Activated CD4-positive, alpha-beta memory T cell treated with anti-CD3 and anti-CD28 coated beads for 36 hours (primary cell): ENCODE results near the gene ERLIN1. TPM values are rescaled to one million over a fixed set of nuclear protein-coding genes. Genes with fewer than 3 reads are reported as not detected.

Experiments
- CTCF ChIA-PET: fragments of 350-600 bp; sonication (Branson Sonifier 250); formaldehyde crosslinking; loops from one replicate; lab custom pipeline; 2021; ENCODE audit warnings: antibody characterized with exemption, inconsistent platforms; lab: Charles Lee
- POLR2A ChIA-PET: fragments of 350-600 bp; sonication (Branson Sonifier 250); formaldehyde crosslinking; loops from one replicate; lab custom pipeline; 2021; ENCODE audit warnings: antibody characterized with exemption; lab: Charles Lee
- DNase-seq: peaks from one replicate; pipeline ENCODE4 v3.0.0-alpha.2; 2020
- H3K27ac Mint-ChIP-seq: one replicate; pipeline ENCODE4 v1.8.0; 2021; ENCODE audit warnings: mixed read lengths
- H3K27me3 Mint-ChIP-seq: one replicate; pipeline ENCODE4 v1.8.0; 2021; ENCODE audit warnings: mixed read lengths
- H3K36me3 Mint-ChIP-seq: one replicate; pipeline ENCODE4 v1.8.0; 2021; ENCODE audit warnings: mixed read lengths
- H3K4me1 Mint-ChIP-seq: one replicate; pipeline ENCODE4 v1.8.0; 2021; ENCODE audit warnings: low read depth, mixed read lengths
- H3K4me3 Mint-ChIP-seq: one replicate; pipeline ENCODE4 v1.8.0; 2021; ENCODE audit warnings: mild to moderate bottlenecking, mixed read lengths
- H3K9me3 Mint-ChIP-seq: one replicate; pipeline ENCODE4 v1.8.0; 2021; ENCODE audit warnings: mixed read lengths
- intact Hi-C: fragments of 100-400 bp; cut with micrococcal nuclease; formaldehyde crosslinking; loops from one replicate; pipeline ENCODE4 v1.15.1; 2023
- total RNA-seq, 2 experiments: library from RNA; stranded (reverse); gene quantifications; one replicate each; pipeline ENCODE4 v1.2.3, GENCODE V29; 2021

The ERLIN1 gene
- total RNA-seq, 2 experiments from 2014 or later, result 15.4 to 16.8 TPM

GRCh38 chr10:100148353-100149211 is 37.2 kb downstream of the ERLIN1 start:
- peak overlapping the region; percentile 76 for H3K27ac Mint-ChIP-seq
- DNase-seq, result peak; percentile 78
- H3K36me3 Mint-ChIP-seq, result peaks cover 22% of the 10 kb centered on the region
- H3K27me3 Mint-ChIP-seq, result peaks cover 3% of the 10 kb centered on the region
- CTCF ChIA-PET, result interaction anchor here (0.7 to 1.4 kb wide), 2 partner anchors 8 to 16 kb away, joined by 3 to 4 read pairs; no protein-coding TSS in a partner anchor
- no peaks in the 10 kb centered on the region for H3K9me3 Mint-ChIP-seq
- H3K4me3 Mint-ChIP-seq, result no peak overlapping the region
- POLR2A ChIA-PET, result interaction anchor here (0.7 to 1.8 kb wide), 4 partner anchors 19 to 417 kb away, joined by 3 to 7 read pairs (median 4); partner anchors contain the start of genes COX15 and CUTC
- intact Hi-C loops, result loop anchor here (1.0 to 2.0 kb wide), 8 partner anchors 20 to 528 kb away; partner anchors contain the start of genes BLOC1S2, CHUK, ERLIN1 and SLC25A28
- peaks cover 28% of the 10 kb centered on the region for H3K4me1 Mint-ChIP-seq

- Mint-ChIP-seq H3K4me3 (no peak overlapping the region), H3K9me3 (no peaks in the 10 kb centered on the region), H3K27ac (no peak overlapping the region), H3K36me3 (peaks cover 11% of the 10 kb centered on the region), H3K27me3 (peaks cover 5% of the 10 kb centered on the region), H3K4me1 (peaks cover 22% of the 10 kb centered on the region)
- intact Hi-C loops, result no loop called here
- no peak for DNase-seq
- ChIA-PET CTCF (no interaction called here), POLR2A (interaction anchor here (0.5 to 1.1 kb wide), 2 partner anchors 33 to 51 kb away, joined by 3 read pairs; no protein-coding TSS in a partner anchor)
Observed at GRCh38 chr10:100146875-100147650, 38.8 kb downstream of the ERLIN1 start.

GRCh38 chr10:100146398-100146797 is 39.4 kb downstream of the ERLIN1 start:
- no peak for DNase-seq
- H3K27me3 Mint-ChIP-seq, result peaks cover 7% of the 10 kb centered on the region
- H3K4me1 Mint-ChIP-seq, result peaks cover 22% of the 10 kb centered on the region
- ChIA-PET POLR2A (interaction anchor here (0.5 to 1.1 kb wide), 2 partner anchors 34 to 50 kb away, joined by 3 read pairs; no protein-coding TSS in a partner anchor), CTCF (no interaction called here)
- H3K36me3 Mint-ChIP-seq, result peaks cover 5% of the 10 kb centered on the region
- no peak overlapping the region for H3K4me3 Mint-ChIP-seq
- intact Hi-C loops, result no loop called here
- H3K27ac Mint-ChIP-seq, result no peak overlapping the region
- H3K9me3 Mint-ChIP-seq, result no peaks in the 10 kb centered on the region

GRCh38 chr10:100143756-100144155 is 42.1 kb downstream of the ERLIN1 start:
- ChIA-PET CTCF (no interaction called here), POLR2A (no interaction called here)
- Mint-ChIP-seq H3K27me3 (peaks cover 13% of the 10 kb centered on the region), H3K27ac (no peak overlapping the region), H3K4me3 (no peak overlapping the region), H3K36me3 (no peaks in the 10 kb centered on the region), H3K4me1 (peaks cover 10% of the 10 kb centered on the region), H3K9me3 (no peaks in the 10 kb centered on the region)
- DNase-seq, result no peak
- intact Hi-C loops, result no loop called here

- Mint-ChIP-seq H3K27me3 (peaks cover 18% of the 10 kb centered on the region), H3K27ac (no peak overlapping the region), H3K9me3 (no peaks in the 10 kb centered on the region), H3K4me3 (no peak overlapping the region), H3K4me1 (no peaks in the 10 kb centered on the region), H3K36me3 (no peaks in the 10 kb centered on the region)
- intact Hi-C loops, result no loop called here
- no peak for DNase-seq
- ChIA-PET CTCF (no interaction called here), POLR2A (no interaction called here)
Observed at GRCh38 chr10:100141446-100142087, 44.3 kb downstream of the ERLIN1 start.

- Mint-ChIP-seq H3K27me3 (peaks cover 18% of the 10 kb centered on the region), H3K4me1 (no peaks in the 10 kb centered on the region), H3K36me3 (no peaks in the 10 kb centered on the region), H3K4me3 (no peak overlapping the region), H3K27ac (no peak overlapping the region), H3K9me3 (peaks cover 3% of the 10 kb centered on the region)
- intact Hi-C loops, result no loop called here
- CTCF ChIA-PET, result no interaction called here
- DNase-seq, result no peak
- POLR2A ChIA-PET, result no interaction called here
Observed at GRCh38 chr10:100140070-100140469, 45.8 kb downstream of the ERLIN1 start.

- no peaks in the 10 kb centered on the region for H3K4me1 Mint-ChIP-seq
- CTCF ChIA-PET, result no interaction called here
- POLR2A ChIA-PET, result interaction anchor here (0.6 kb wide), 1 partner anchor 215 kb away, joined by 3 read pairs; no protein-coding TSS in a partner anchor
Observed at GRCh38 chr10:100138921-100139496, 46.8 kb downstream of the ERLIN1 start.

GRCh38 chr10:100135486-100135885 is 50.3 kb downstream of the ERLIN1 start:
- CTCF ChIA-PET, result no interaction called here
- Mint-ChIP-seq H3K27ac (no peak overlapping the region), H3K27me3 (peaks cover 17% of the 10 kb centered on the region), H3K4me3 (no peak overlapping the region), H3K9me3 (peaks cover 10% of the 10 kb centered on the region), H3K36me3 (no peaks in the 10 kb centered on the region), H3K4me1 (no peaks in the 10 kb centered on the region)
- intact Hi-C loops, result no loop called here
- POLR2A ChIA-PET, result no interaction called here
- DNase-seq, result no peak

More at GRCh38 chr10:100138921-100139496, 46.8 kb downstream of the ERLIN1 start:
- intact Hi-C loops, result no loop called here
- no peak overlapping the region for H3K4me3 Mint-ChIP-seq
- H3K36me3 Mint-ChIP-seq, result no peaks in the 10 kb centered on the region
- DNase-seq, result no peak
- no peak overlapping the region for H3K27ac Mint-ChIP-seq
- peaks cover 10% of the 10 kb centered on the region for H3K9me3 Mint-ChIP-seq
- peaks cover 18% of the 10 kb centered on the region for H3K27me3 Mint-ChIP-seq

- no peak for DNase-seq
- Mint-ChIP-seq H3K4me1 (no peaks in the 10 kb centered on the region), H3K9me3 (peaks cover 10% of the 10 kb centered on the region), H3K27me3 (peaks cover 16% of the 10 kb centered on the region), H3K36me3 (no peaks in the 10 kb centered on the region), H3K4me3 (no peak overlapping the region), H3K27ac (no peak overlapping the region)
- ChIA-PET POLR2A (no interaction called here), CTCF (no interaction called here)
- intact Hi-C loops, result no loop called here
Observed at GRCh38 chr10:100133801-100134200, 52.0 kb downstream of the ERLIN1 start.

- H3K4me1 Mint-ChIP-seq, result no peaks in the 10 kb centered on the region
- DNase-seq, result no peak
- intact Hi-C loops, result no loop called here
- H3K27me3 Mint-ChIP-seq, result peaks cover 20% of the 10 kb centered on the region
- no peak overlapping the region for H3K4me3 Mint-ChIP-seq
- H3K27ac Mint-ChIP-seq, result no peak overlapping the region
- no peaks in the 10 kb centered on the region for H3K36me3 Mint-ChIP-seq
- H3K9me3 Mint-ChIP-seq, result peaks cover 10% of the 10 kb centered on the region
- POLR2A ChIA-PET, result no interaction called here
- CTCF ChIA-PET, result interaction anchor here (0.7 kb wide), 1 partner anchor 16 kb away, joined by 4 read pairs; no protein-coding TSS in a partner anchor
Observed at GRCh38 chr10:100132427-100132826, 53.4 kb downstream of the ERLIN1 start.

- CTCF ChIA-PET, result no interaction called here
- Mint-ChIP-seq H3K4me1 (no peaks in the 10 kb centered on the region), H3K9me3 (peaks cover 10% of the 10 kb centered on the region), H3K27me3 (peaks cover 18% of the 10 kb centered on the region), H3K27ac (no peak overlapping the region), H3K36me3 (no peaks in the 10 kb centered on the region), H3K4me3 (no peak overlapping the region)
- no peak for DNase-seq
- intact Hi-C loops, result no loop called here
- POLR2A ChIA-PET, result no interaction called here
Observed at GRCh38 chr10:100131571-100131970, 54.3 kb downstream of the ERLIN1 start.
